ENCODE data around the gene TEX14.
"Not testable (repeated sequence)": the region's sequence is repeated elsewhere in the genome, so short reads cannot be mapped to it uniquely, and the experiment has no call there.

TEX14 gene

DNA sequence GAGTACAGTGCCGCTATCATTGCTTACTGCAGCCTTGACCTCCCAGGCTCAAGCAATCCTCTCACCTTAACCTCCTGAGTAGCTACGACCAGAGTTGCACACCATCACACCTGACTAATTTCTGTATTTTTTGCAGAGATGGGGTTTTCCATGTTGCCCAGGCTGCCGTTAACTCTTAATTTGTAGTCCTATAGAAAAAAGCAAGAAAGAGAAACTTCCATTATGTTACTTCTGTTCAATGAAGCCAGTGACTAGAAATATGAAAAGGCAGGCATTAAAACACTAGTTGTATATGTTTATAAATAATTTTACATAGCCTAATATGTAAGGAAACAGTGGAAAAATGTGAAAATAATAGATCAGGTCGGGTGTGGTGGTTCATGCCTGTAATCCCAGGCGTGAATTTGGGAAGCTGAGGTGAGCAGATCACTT is 10.2 kb upstream of the TEX14 start:
- DNase-seq (ENCODE audit: low spot score) = peak; percentile 37
- TF ChIP-seq, protein P1, sequence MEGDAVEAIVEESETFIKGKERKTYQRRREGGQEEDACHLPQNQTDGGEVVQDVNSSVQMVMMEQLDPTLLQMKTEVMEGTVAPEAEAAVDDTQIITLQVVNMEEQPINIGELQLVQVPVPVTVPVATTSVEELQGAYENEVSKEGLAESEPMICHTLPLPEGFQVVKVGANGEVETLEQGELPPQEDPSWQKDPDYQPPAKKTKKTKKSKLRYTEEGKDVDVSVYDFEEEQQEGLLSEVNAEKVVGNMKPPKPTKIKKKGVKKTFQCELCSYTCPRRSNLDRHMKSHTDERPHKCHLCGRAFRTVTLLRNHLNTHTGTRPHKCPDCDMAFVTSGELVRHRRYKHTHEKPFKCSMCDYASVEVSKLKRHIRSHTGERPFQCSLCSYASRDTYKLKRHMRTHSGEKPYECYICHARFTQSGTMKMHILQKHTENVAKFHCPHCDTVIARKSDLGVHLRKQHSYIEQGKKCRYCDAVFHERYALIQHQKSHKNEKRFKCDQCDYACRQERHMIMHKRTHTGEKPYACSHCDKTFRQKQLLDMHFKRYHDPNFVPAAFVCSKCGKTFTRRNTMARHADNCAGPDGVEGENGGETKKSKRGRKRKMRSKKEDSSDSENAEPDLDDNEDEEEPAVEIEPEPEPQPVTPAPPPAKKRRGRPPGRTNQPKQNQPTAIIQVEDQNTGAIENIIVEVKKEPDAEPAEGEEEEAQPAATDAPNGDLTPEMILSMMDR (IDR thresholded peaks at IDR 0.05; ENCODE audit: extremely low read depth, missing control alignments) = no peak

DNA sequence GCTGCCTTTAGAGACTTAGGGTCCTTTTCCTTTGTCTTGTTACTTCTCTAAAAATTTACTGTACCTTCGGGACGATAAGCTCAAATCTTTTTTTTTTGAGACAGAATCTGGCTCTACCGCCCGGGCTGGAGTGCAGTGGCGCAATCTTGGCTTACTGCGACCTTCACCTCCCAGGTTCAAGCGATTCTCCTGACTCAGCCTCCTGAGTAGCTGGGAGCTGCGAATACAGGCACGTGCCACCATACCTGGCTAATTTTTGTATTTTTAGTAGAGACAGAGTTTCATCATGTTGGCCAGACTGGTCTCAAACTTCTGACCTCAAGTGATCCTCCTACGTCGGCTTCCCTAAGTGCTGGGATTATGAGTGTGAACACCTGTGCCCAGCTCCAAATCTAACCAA is 7.9 kb upstream of the TEX14 start:
- TF ChIP-seq, protein P1 (IDR thresholded peaks at IDR 0.05; ENCODE audit: extremely low read depth, missing control alignments) = no peak
- DNase-seq (ENCODE audit: low spot score) = no peak

DNA sequence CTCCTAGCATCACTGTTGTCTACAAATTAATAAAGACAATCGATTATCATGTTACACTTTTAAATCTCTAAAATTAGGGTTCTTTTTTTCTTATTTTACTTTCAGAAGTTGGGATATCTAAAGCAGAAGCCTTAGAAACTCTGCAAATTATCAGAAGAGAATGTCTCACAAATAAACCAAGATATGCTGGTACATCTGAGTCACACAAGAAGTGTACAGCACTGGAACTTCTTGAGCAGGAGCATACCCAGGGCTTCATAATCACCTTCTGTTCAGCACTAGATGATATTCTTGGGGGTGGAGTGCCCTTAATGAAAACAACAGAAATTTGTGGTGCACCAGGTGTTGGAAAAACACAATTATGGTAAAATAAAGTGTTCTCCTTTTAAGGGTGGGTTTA is 3.0 kb upstream of the TEX14 start:
- DNase-seq (ENCODE audit: low spot score) = no peak
- TF ChIP-seq, protein P1 (IDR thresholded peaks at IDR 0.05; ENCODE audit: extremely low read depth, missing control alignments) = no peak

DNA sequence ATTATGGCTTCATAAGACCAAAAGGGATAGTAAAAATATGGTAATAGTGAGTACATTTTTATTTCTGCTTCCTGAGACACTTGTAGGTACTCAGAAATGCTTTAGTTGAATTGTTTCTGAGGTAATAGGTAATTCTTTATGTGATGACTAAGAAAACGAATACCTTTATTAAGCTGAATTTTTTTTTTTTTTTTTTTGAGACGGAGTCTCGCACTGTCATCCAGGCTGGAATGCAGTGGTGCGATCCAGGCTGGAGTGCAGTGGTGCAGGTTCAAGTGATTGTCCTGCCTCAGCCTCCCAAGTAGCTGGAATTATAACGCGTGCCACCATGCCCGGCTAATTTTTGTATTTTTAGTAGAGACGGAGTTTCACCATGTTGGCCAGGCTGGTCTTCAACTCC is 2.5 kb upstream of the TEX14 start:
- DNase-seq (ENCODE audit: low spot score) = no peak
- TF ChIP-seq, protein P1 (IDR thresholded peaks at IDR 0.05; ENCODE audit: extremely low read depth, missing control alignments) = no peak

DNA sequence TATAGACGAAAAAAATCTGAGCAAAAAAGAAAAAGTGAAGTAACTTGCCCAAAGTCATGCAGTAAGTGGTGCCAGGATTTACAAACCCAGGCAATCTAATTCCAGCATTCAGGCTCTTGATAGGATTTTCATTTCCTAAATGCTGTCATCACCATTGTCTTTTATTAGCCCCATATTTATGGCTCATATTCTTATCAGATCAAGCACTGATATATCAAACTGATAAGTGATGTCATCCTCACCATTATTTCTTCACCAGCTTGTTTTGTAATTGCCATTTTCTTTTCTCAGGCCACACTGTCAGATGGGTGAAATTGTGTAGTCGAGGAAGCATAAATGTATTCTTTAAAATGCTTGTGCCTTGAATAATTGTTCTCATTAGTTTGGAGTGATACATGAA is 1.9 kb upstream of the TEX14 start:
- TF ChIP-seq, protein P1 (IDR thresholded peaks at IDR 0.05; ENCODE audit: extremely low read depth, missing control alignments) = no peak
- DNase-seq (ENCODE audit: low spot score) = no peak

DNA sequence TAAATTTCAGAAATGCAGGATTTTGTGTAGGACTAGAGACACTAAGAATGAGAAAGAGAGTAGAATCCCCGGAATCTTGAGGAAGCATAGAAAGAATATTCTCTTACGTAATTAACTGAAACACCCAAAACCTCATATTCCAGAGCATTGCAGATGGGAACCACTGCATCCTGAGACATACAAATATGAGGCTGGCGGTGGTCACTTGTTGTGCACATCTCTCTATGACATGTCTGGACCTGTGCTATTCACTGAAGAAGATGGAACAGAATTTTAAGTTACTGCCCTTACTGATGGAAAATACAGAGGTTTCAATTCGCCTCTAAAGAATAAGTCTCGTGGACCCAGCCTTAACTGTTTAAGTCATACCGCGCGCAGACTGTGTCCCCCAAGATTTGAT is 1.4 kb upstream of the TEX14 start:
- DNase-seq (ENCODE audit: low spot score) = no peak
- TF ChIP-seq, protein P1 (IDR thresholded peaks at IDR 0.05; ENCODE audit: extremely low read depth, missing control alignments) = no peak

DNA sequence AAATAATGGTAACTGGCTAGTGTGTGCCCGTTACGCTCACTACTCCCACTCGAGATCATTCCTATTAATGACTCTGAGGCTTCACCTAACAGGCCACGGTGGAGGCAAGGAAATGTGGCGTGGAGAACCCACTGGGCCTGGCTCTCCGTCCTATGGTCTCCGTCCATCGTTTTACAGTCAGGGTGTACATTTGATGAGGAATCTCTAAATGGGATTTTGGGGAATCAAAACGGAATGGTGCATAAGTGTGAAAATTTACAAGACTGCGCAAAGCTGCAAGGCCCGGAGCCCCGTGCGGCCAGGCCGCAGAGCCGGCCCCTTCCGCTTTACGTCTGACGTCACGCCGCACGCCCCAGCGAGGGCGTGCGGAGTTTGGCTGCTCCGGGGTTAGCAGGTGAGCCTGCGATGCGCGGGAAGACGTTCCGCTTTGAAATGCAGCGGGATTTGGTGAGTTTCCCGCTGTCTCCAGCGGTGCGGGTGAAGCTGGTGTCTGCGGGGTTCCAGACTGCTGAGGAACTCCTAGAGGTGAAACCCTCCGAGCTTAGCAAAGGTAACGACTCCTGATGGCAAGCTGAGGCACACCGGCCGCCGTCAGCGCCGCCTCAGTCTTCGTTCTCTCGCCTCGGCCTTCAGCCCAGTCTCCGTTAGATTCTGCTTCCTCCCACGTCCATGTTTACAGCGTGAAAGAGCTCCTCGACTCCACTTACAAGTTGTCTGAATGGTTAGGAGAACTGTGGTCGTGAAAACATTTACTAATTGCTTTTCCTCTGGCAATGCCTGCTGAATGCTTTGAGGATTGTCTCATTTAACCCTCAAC is 602 bp upstream of the TEX14 start, which contains the start of gene RAD51C:
TSS of gene RAD51C (plus strand) at position 364 of the 817 bp plus-strand sequence. CDS start at position 406, 42 bp downstream.
- DNase-seq (ENCODE audit: low spot score) = peak; percentile 88
- TF ChIP-seq, protein P1 (IDR thresholded peaks at IDR 0.05; ENCODE audit: extremely low read depth, missing control alignments) = no peak

DNA sequence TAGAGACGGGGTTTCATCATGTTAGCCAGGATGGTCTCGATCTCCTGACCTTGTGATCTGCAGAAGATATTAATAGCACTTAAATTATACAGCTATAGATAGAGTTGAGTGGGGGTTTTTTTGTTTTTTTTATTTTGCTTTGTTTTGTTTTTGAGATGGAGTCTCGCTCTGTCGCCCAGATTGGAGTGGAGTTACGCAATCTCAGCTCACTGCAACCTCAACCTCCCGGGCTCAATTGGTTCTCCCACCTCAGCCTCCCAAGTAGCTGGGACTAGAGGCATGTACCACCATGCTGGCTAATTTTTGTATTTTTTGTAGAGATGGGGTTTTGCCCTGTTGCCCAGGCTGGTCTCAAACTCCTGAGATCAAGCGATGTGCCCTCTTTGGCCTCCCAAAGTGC is 1.8 kb downstream of the TEX14 start:
- DNase-seq (ENCODE audit: low spot score) = not testable (repeated sequence)

Measured in GM20000 (cell line).